Activated CD4-positive, alpha-beta T cell treated with anti-CD3 and anti-CD28 coated beads, Interleukin-10, Interleukin-2, amounts not matched to agents 100 ng/mL and 50 ng/mL, durations not matched to agents 16 hours and 8 hours (primary cell): ENCODE data around the gene FKBP1B.
"Not testable (repeated sequence)": the region's sequence is repeated elsewhere in the genome, so short reads cannot be mapped to it uniquely, and the experiment has no call there.

Source experiments
- DNase-seq: peaks from one replicate; pipeline ENCODE4 v3.0.0-alpha.2; 2020

The FKBP1B gene

GRCh38 chr2:24022975-24023575, 26.5 kb upstream of the FKBP1B start:
- no peak for DNase-seq

- no peak for DNase-seq
These were observed 25.5 kb upstream of the FKBP1B start for GRCh38 chr2:24024018-24024417.

DNA sequence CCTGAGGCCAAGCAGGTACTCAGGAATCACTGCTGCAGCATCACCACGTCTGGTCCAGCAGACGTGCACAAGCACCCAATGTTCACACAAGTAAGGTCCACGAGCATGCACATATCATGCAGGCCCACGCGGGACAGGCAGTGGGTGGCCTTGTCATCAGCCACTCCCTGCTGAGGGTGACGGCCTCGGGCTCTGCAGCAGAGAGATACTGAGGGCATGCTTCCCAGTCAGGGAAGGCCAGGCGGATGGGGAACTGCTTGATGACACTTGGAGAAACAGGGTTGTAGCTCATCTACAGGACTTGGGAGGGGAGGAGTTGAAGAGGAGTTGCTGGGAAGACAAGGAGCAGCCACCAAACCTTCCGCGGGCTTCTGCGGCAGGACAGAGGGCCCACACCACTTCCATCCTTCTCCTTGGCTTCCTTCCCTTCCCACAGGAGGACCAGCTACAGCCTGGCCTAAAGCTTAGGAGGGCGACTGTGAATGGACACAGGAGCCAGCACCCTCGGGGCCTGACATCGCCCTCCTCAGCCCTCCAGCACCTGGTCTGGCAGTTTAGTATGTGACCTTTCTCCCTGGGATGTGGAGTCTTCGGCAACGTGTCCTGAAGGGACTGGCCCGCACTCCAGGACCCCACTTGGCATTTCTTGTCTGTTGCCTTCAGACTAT, 24.4 kb upstream of the FKBP1B start:
- no peak for DNase-seq

GRCh38 chr2:24026233-24026632, 23.3 kb upstream of the FKBP1B start:
- DNase-seq, result no peak

DNA sequence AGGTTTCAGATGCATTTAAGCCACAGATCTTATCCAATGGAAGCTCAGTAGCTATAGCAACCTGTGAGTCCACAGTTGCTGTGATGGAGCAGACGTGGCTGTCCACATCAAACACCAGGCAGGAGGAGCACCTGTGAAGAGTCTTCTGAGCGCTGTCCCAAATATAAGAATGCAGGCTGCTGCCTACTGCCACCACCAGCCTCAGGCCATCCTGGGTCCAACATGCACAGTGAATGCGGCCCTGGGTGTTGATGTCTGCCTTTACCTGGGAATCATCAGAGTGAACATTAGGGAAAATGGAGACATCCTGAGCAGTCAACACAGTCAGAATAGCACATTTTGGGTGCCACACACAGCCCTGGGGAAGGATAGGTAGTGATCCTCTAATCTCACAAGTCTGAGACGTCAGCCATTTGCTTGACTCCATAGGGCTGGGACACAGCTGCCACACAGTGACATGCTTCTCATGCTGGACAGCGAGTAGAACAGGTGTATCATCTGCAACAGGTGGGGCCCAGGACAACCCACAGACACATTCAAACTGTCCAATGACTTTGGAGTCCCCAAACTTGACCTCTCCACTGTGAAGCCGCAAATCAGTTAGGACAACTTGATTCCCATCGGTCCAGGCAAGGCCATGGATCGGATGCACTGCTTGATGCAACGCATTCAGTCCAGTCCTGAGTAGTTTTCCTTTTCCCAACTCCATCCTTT, 10.6 kb upstream of the FKBP1B start:
- no peak for DNase-seq

DNA sequence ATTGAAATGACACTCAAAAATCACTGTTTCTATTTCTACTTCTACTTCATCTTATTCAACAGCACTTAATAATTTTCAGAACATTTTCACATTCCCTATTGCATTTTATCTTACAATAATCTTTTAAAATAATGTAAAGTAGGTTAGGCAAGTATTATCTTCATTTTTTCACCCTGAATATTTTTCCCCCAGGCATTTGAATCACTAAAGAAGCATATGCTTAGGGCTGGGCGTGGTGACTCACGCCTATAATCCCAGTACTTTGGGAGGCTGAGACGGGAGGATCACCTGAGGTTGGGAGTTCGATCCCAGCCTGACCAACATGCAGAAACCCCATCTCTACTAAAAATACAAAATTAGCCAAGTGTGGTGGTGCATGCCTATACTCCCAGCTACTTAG, 9.0 kb upstream of the FKBP1B start:
- no peak for DNase-seq

- not testable (repeated sequence) for DNase-seq
These were observed 6.4 kb upstream of the FKBP1B start for GRCh38 chr2:24043133-24043532.

DNA sequence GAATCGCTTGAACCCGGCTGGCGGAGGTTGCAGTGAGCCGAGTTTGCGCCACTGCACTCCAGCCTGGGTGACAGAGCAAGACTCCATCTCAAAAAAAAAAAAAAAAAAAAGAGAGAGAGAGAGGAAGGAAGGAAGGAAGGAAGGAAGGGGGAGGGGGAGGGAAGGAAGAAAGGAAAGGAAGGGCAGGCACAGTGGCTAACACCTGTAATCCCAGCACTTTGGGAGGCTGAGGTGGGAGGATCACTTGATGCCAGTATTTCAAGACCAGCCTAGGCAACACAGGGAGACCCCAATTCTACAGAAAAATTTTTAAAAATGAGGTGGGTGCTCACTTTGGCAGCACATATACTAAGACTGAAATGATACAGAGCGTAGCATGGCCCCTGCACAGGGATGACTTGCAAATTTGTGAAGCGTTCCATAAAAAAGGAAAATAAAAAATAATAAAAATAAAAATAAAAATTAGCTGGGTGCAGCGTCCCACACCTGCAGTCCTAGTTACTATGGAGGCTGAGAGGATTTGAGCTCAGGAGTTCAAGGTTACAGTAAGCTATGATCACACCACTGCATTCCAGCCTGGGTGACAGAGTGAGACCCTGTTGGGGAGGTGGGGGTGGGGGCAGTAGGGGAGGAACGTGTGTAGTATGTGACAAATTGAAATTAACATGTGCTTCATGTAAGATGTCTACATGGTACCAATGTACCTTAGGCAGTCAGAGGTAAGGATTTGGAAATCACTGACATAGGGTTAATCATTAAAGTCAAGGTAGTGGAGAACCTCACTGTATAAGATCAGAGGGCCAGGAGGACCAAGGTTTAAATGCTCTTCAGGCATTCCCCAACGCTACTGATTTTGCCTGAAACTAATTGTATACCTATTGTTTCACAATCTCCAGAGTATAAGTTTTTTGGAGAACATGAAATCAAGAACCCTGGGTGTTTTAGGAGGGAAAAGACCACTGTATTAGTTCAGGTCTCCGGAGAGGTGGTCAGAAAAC, 3.7 kb upstream of the FKBP1B start:
- no peak for DNase-seq

DNA sequence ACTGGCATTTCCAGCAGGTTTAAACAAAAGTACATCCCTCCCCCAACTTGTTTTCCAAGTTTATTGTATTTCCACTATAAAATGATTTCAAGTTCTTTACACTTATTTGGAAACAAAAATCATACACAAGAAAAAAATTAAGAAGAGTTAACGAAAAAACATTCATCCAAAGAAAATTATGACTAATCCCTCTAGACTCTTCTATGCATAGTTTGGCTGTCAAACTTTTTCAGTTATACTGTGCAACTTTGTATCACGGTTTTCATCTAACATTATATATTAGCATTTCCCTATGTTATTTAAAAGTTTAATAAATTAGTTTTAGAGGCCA, 3.0 kb upstream of the FKBP1B start:
- no peak for DNase-seq

- DNase-seq, result peak; percentile 99
These were observed 2.4 kb upstream of the FKBP1B start, which contains the start of gene WDCP for GRCh38 chr2:24046930-24047702. Gene WDCP (minus strand): TSS chr2:24047391. CDS start chr2:24039494, 7,897 bp downstream.

DNA sequence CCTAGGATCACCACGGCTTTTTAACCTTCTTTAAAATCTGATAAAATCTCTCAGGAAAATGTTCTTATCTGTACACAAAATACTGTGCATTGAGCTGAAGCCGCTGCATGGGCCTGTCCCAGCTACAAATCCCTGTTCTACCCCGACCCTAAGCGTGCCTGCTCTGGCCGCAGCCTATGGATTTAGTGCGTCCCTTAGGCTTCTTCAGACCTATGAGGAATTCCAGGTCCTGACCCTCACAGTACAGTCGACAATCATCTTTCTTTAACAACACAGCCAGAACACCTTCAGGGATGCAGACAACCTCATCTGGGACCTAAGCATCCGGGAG, 1.9 kb upstream of the FKBP1B start:
- DNase-seq, result no peak

DNA sequence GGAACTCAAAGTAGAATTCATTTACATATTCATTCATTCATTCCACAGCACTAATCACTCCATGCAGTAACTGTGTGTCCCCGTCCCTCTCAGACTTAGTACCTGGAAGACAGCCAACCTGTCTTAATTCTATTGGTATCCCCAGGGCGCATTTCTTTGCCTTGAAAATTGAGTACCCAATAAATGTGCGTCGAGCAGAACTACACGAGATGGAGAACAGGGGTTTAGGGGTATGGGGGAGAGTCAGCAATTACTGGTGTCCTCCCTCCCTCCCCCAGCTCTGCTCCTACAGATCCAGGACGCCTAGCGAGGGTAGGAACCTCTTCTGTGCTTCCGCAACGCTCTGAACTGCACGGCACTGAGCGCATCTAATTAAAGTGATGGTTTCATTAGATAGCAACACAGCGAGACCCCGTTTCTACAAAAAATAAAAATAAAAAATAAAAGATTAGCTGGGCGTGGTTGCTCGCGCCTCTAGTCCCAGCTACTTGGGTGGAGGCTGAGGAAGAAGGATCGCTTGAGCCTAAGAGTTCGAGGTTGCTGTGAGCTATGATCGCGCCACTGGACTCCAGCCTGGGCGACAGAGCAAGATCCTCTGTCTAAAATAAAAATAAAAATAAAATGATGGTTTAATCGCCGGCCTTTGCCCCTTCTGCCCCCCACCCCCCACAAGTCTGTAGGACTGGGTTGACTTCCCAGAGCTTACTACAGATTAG, 614 bp upstream of the FKBP1B start:
- DNase-seq, result no peak

GRCh38 chr2:24050041-24050979, 769 bp downstream of the FKBP1B start:
- no peak for DNase-seq

DNA sequence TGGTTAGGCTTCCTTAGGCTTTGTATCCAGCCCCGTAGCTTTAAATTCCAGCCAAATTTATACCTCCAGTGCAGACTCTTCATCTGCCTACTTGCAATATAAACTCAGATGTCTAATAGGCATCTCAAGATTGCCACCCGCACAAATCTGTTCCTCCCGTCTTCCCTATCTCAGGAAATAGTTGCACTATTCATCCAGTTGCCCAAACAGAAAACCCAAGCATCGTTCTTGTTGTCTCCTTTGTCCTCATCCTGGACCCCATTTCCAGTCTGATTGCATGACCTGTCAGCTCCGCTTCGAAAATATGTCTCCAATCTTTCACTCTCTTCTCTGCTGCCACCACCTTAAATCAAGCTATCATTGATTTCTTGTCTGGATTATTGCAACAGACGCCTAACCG, 2.3 kb downstream of the FKBP1B start:
- DNase-seq, result no peak

DNA sequence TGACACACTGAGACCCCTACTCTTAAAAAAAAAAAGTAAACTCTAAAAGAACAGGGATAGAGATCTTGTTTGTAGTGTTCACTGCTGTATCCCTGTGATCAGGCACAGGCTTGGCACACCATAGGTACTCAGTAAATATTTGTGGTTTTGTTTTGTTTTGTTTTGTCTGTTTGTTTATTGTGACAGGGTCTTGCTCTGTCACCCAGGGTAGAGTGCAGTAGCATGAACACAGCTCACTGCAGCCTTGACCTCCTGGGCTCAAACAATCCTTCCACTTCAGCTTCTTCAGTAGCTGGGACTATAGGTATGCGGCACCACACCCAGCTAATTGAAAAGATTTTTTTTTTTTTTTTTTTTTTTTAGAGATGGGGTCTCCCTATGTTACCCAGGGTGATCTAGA, 3.4 kb downstream of the FKBP1B start:
- DNase-seq, result no peak

GRCh38 chr2:24054366-24055010, 4.9 kb downstream of the FKBP1B start:
- DNase-seq, result no peak

DNA sequence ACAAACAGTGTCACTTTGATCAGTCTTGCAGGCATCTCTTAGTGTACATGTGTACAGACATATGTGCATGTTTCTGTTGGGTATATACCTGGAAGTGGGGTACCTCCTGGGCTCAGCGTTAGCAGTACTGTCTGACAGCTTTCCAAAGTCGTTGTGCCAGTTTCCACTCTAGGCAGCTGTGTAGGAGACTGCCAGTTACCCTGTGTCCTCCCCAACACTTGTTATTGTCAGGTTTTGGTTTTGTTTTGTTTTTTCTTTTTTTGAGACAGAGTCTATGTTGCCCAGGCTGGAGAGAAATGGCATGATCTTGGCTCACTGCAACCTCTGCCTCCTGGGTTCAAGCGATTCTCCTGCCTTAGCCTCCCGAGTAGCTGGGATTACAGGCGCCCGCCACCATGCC, 6.2 kb downstream of the FKBP1B start:
- DNase-seq, result no peak

DNA sequence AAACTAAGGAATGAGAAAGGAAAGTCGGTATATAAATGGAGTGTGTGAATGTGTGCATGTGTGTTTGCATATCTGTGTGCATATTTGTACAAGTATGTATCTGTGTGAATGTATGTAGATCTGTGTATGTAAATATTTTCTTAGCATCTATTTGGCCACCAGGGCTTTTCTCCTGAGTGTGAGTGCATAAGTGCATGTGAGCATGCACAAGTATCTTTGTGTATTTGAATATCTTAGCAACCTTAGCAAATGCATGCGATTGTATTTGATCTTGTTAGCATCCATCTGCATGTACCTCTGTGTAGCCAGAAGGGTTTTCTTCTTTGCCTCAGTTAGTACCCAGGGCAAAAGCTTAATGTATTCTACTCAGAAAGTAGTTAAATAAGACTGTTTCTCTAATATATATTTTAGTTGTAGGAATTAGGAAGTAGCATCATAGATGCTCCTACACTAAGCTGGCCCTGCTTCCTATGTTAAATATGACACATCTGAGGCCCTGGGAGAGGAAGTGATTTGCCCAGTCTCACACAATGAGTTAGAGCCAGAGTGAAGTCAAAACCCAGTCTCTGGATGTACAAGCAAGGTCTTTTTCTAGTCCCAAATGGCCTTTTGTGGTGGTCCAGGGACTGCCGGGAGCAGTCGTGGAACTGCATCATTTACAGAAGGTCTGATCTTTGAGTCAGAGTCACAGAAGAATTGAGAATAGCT, 9.2 kb downstream of the FKBP1B start:
- DNase-seq, result peak; percentile 14

DNA sequence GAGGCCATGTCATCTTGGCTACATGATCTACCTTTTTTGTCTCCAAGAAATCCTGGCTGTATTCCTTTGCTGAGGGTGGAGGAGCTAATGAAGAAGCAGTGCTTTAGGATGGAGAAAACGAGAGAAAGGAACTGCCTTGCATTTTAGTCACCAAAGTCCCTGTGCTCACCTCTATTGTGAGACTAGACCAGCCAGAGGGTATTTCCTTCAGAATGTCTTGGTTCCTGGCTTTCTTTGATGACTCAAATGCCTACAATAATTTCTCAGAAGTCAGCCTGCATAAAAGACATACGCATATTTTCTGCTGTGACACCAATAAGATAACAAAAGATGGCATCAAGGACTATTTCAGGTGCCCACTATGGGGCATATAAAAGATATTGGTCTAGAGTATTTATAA, 15.8 kb downstream of the FKBP1B start:
- DNase-seq, result peak; percentile 13
